H1 (cell line): ENCODE measurements around the gene DISP1. TPM values are rescaled to one million over a fixed set of nuclear protein-coding genes. Genes with fewer than 3 reads are reported as not detected.
A peak's percentile ranks its signal among the peaks of the same experiment; 100 is the strongest.

Experiments
- CTCF ChIA-PET: fragments of 300-600 bp; sonication (Branson Sonifier 250); formaldehyde crosslinking; loops from one replicate; lab custom pipeline; 2021; ENCODE audit not compliant: partially characterized antibody; lab: Charles Lee
- POLR2A ChIA-PET: fragments of 300-600 bp; sonication (Branson Sonifier 250); formaldehyde crosslinking; loops from one replicate; lab custom pipeline; 2021; ENCODE audit warnings: inconsistent platforms; ENCODE audit not compliant: partially characterized antibody; lab: Charles Lee
- DNase-seq, 2 experiments: peaks; one replicate each; pipeline versions ENCODE4 v3.0.0 to v3.0.0-alpha.2; 2010 to 2022; ENCODE audit warnings: low spot score in 2 of 2, low read depth in 1 of 2, mixed read lengths in 1 of 2
- FAIRE-seq: peaks from 2 replicates; lab custom pipeline; 2011; peaks lifted over from hg19 to GRCh38; lab: Jason Lieb, UNC
- H2AFZ ChIP-seq: 2 replicates; pipeline ENCODE4 v1.8.1; 2012; ENCODE audit warnings: low read length, inconsistent platforms
- H2AK5ac ChIP-seq: 2 replicates; pipeline ENCODE4 v1.6.1; 2013; ENCODE audit warnings: low read depth, low read length
- H2BK120ac ChIP-seq: replicated peaks from 2 replicates; pipeline ENCODE3; 2013; ENCODE audit warnings: low read depth, low read length, inconsistent platforms
- H2BK12ac ChIP-seq: 2 replicates; pipeline ENCODE4 v1.6.1; 2013; ENCODE audit warnings: low read depth, low read length
- H2BK15ac ChIP-seq: 2 replicates; pipeline ENCODE4 v1.6.1; 2013; ENCODE audit warnings: low read length
- H2BK20ac ChIP-seq: 2 replicates; pipeline ENCODE4 v1.6.1; 2013; ENCODE audit warnings: low read length
- H2BK5ac ChIP-seq: 2 replicates; pipeline ENCODE4 v1.6.1; 2013; ENCODE audit warnings: low read depth, low read length
- H3K14ac ChIP-seq: 2 replicates; pipeline ENCODE4 v1.6.1; 2013; ENCODE audit warnings: inconsistent platforms; ENCODE audit not compliant: insufficient read length
- H3K18ac ChIP-seq: 2 replicates; pipeline ENCODE4 v1.6.1; 2013; ENCODE audit warnings: low read length; ENCODE audit errors: extremely low read depth
- H3K23ac ChIP-seq: 2 replicates; pipeline ENCODE4 v1.6.1; 2013; ENCODE audit warnings: inconsistent platforms; ENCODE audit not compliant: insufficient read length
- H3K23me2 ChIP-seq: 2 replicates; pipeline ENCODE4 v1.6.1; 2013; ENCODE audit warnings: low read depth, low read length
- H3K27ac ChIP-seq: 2 replicates; pipeline ENCODE4 v1.6.1; 2011; ENCODE audit warnings: low read depth, low read length, inconsistent platforms
- H3K27me3 ChIP-seq, 4 experiments: replicated peaks in 1 of 4; 1 replicate in 1 of 4; 2 replicates in 3 of 4; pipeline versions ENCODE4 v1.6.1 to v1.8.1; 2011 to 2013; ENCODE audit warnings: low read length in 3 of 4, mild to moderate bottlenecking in 3 of 4, inconsistent platforms in 2 of 4, mixed read lengths in 2 of 4, moderate library complexity in 1 of 4; ENCODE audit not compliant: control insufficient read depth in 3 of 4, insufficient read depth in 3 of 4; ENCODE audit errors: extremely low read depth in 1 of 4
- H3K36me3 ChIP-seq, 4 experiments: 2 replicates each; pipeline versions ENCODE4 v1.6.1 to v1.8.1; 2011 to 2013; ENCODE audit warnings: mild to moderate bottlenecking in 4 of 4, low read length in 3 of 4, moderate library complexity in 2 of 4, control low read depth in 1 of 4, inconsistent platforms in 1 of 4; ENCODE audit not compliant: insufficient read depth in 4 of 4, control insufficient read depth in 2 of 4
- H3K4ac ChIP-seq: replicated peaks from 2 replicates; pipeline ENCODE3; 2013; ENCODE audit warnings: low read length, low read depth, mixed read lengths, inconsistent platforms; ENCODE audit not compliant: insufficient read length
- H3K4me1 ChIP-seq, 4 experiments: replicated peaks in 1 of 4; 1 replicate in 1 of 4; 2 replicates in 3 of 4; pipeline versions ENCODE4 v1.6.1 to v1.8.1; 2011 to 2013; ENCODE audit warnings: low read length in 3 of 4, inconsistent platforms in 2 of 4, mixed read lengths in 1 of 4; ENCODE audit not compliant: insufficient read depth in 4 of 4, control insufficient read depth in 3 of 4
- H3K4me2 ChIP-seq, 2 experiments: 2 replicates each; pipeline versions ENCODE4 v1.6.1 to v1.8.1; 2011 to 2013; ENCODE audit warnings: low read depth in 2 of 2, low read length in 2 of 2, control low read depth in 1 of 2, inconsistent platforms in 1 of 2, mild to moderate bottlenecking in 1 of 2; ENCODE audit not compliant: insufficient read depth in 1 of 2
- H3K4me3 ChIP-seq, 4 experiments: fragments of 200-600, 300-600 bp in 1 of 4; sonication (generic), shearing (Covaris generic), sonication (Bioruptor Twin) in 1 of 4; 2 replicates each; pipeline versions ENCODE4 v1.5.1 to v1.8.1; 2011 to 2016; ENCODE audit warnings: low read length in 4 of 4, low read depth in 3 of 4, control low read depth in 2 of 4, inconsistent platforms in 2 of 4, mild to moderate bottlenecking in 2 of 4, mixed read lengths in 1 of 4, moderate library complexity in 1 of 4; ENCODE audit not compliant: insufficient read depth in 2 of 4; ENCODE audit errors: extremely low read depth in 1 of 4
- H3K56ac ChIP-seq: replicated peaks from 2 replicates; pipeline ENCODE3; 2013; ENCODE audit warnings: low read depth, mild to moderate bottlenecking, mixed read lengths, low read length, inconsistent platforms; ENCODE audit not compliant: insufficient read length
- H3K79me1 ChIP-seq: 2 replicates; pipeline ENCODE4 v1.6.1; 2013; ENCODE audit warnings: low read depth, low read length, control low read depth
- H3K79me2 ChIP-seq, 2 experiments: 2 replicates each; pipeline versions ENCODE4 v1.6.1 to v1.8.1; 2012 to 2013; ENCODE audit warnings: low read length in 2 of 2, mild to moderate bottlenecking in 2 of 2, inconsistent platforms in 1 of 2; ENCODE audit not compliant: insufficient read depth in 2 of 2, control insufficient read depth in 1 of 2
- H3K9ac ChIP-seq, 4 experiments: replicated peaks in 1 of 4; 1 replicate in 1 of 4; 2 replicates in 3 of 4; pipeline versions ENCODE4 v1.6.1 to v1.8.1; 2011 to 2013; ENCODE audit warnings: low read depth in 3 of 4, low read length in 3 of 4, control low read depth in 2 of 4, mild to moderate bottlenecking in 2 of 4, moderate library complexity in 2 of 4, inconsistent platforms in 1 of 4; ENCODE audit errors: extremely low read depth in 1 of 4
- H3K9me3 ChIP-seq, 2 experiments: 2 replicates each; pipeline versions ENCODE4 v1.6.1 to v1.8.1; 2012 to 2013; ENCODE audit warnings: mild to moderate bottlenecking in 2 of 2, moderate library complexity in 2 of 2, control low read depth in 1 of 2, inconsistent platforms in 1 of 2, low read depth in 1 of 2, low read length in 1 of 2, mixed read lengths in 1 of 2; ENCODE audit not compliant: insufficient read depth in 2 of 2
- H4K20me1 ChIP-seq, 2 experiments: replicated peaks in 1 of 2; 2 replicates each; pipeline versions ENCODE3 to v1.8.1; 2011 to 2013; ENCODE audit warnings: inconsistent platforms in 2 of 2, low read length in 2 of 2, mild to moderate bottlenecking in 1 of 2; ENCODE audit not compliant: insufficient read depth in 2 of 2, control insufficient read depth in 1 of 2
- H4K5ac ChIP-seq: 2 replicates; pipeline ENCODE4 v1.6.1; 2013; ENCODE audit warnings: low read length, low read depth, mixed read lengths, inconsistent platforms; ENCODE audit not compliant: insufficient read length
- H4K8ac ChIP-seq: 2 replicates; pipeline ENCODE4 v1.8.0; 2013; ENCODE audit warnings: mild to moderate bottlenecking, moderate library complexity, low read length, inconsistent platforms; ENCODE audit not compliant: insufficient read depth; ENCODE audit errors: extremely low read depth
- H4K91ac ChIP-seq: replicated peaks from 2 replicates; pipeline ENCODE3; 2013; ENCODE audit warnings: low read length, mixed read lengths, inconsistent platforms; ENCODE audit not compliant: insufficient read length
- ATF3 ChIP-seq: IDR thresholded peaks from 2 replicates; pipeline ENCODE4 v1.6.1; 2011; ENCODE audit warnings: low read depth, mild to moderate bottlenecking, low read length; ENCODE audit not compliant: insufficient read depth
- BRCA1 ChIP-seq: IDR thresholded peaks from 2 replicates; pipeline ENCODE4 v1.6.1; 2012; ENCODE audit warnings: low read depth, low read length, improper control_type of control experiment
- EGR1 ChIP-seq: IDR thresholded peaks from 2 replicates; pipeline ENCODE4 v1.6.1; 2011; ENCODE audit warnings: low read depth, low read length, borderline replicate concordance
- EZH2 ChIP-seq: fragments of 200-600 bp; sonication (generic); IDR thresholded peaks from 2 replicates; pipeline ENCODE4 v1.7.1; 2012; ENCODE audit warnings: low read depth, mild to moderate bottlenecking, moderate library complexity, low read length, inconsistent platforms; ENCODE audit not compliant: severe bottlenecking
- NANOG ChIP-seq: IDR thresholded peaks from 2 replicates; pipeline ENCODE4 v1.6.1; 2011; ENCODE audit warnings: low read length, low read depth, mild to moderate bottlenecking, inconsistent platforms; ENCODE audit not compliant: insufficient read depth, poor library complexity, severe bottlenecking
- RBBP5 ChIP-seq: IDR thresholded peaks from 2 replicates; pipeline ENCODE4 v1.7.1; 2012; ENCODE audit warnings: low read depth, mild to moderate bottlenecking, inconsistent platforms, low read length, moderate library complexity, borderline replicate concordance
- SP2 ChIP-seq: IDR thresholded peaks from 2 replicates; pipeline ENCODE4 v1.6.1; 2012; ENCODE audit warnings: mild to moderate bottlenecking, low read length, inconsistent platforms
- TCF12 ChIP-seq: IDR thresholded peaks from 2 replicates; pipeline ENCODE4 v1.6.1; 2011; ENCODE audit warnings: low read depth, mild to moderate bottlenecking, low read length
- WGBS, 2 experiments: shearing (Covaris generic) in 1 of 2; methylation state at CpG; one replicate each; pipeline versions ENCODE4 v1.1.6 to v1.1.7; 2013 to 2015; ENCODE audit warnings: low lambda C conversion rate in 2 of 2, mixed read lengths in 2 of 2, inconsistent platforms in 1 of 2, low coverage in 1 of 2, missing lambda C conversion rate in 1 of 2; ENCODE audit not compliant: insufficient replicate concordance in 2 of 2, insufficient coverage in 1 of 2, insufficient read length in 1 of 2; ENCODE audit errors: extremely low coverage in 1 of 2, missing lambda C conversion rate in 1 of 2; 5-methylcytosine and 5-hydroxymethylcytosine counted together
- polyA plus RNA-seq, 7 experiments: library from polyadenylated mRNA; depleted of rRNA in 3 of 7; stranded (reverse) in 5 of 7; unstranded in 2 of 7; fragments of >200 nt in 5 of 7; fragments of 200-250 nt in 2 of 7; gene quantifications; 1 replicate in 5 of 7; 2 replicates in 1 of 7; 4 replicates in 1 of 7; pipeline versions ENCODE4 v1.2.1 to v1.2.3, GENCODE V29; 2011 to 2013; ENCODE audit warnings: missing spikeins in 2 of 7, mixed read lengths in 2 of 7
- total RNA-seq: library from RNA; stranded (reverse); fragmentation: NEBNext Ultra II Directional; extraction: Animal tissue kit (Norgen Biotek cat#: 25700); gene quantifications from 2 replicates; pipeline ENCODE4 v1.2.1, GENCODE V29; 2021
- TF ChIP-seq, protein P1 (sequence below): IDR thresholded peaks from 2 replicates; pipeline ENCODE4 v1.6.1; 2012; ENCODE audit warnings: inconsistent platforms

Gene DISP1
- total and polyA plus RNA-seq, 2 of the 8 experiments (the other 6 are each of a cell fraction or from before 2014, with no cell fraction given): 4.1 to 6.1 TPM

GRCh38 chr1:222777977-222778376 is 36.9 kb upstream of the DISP1 start:
- no peak for DNase-seq
- Histone ChIP-seq H2BK12ac (no peak overlapping the region), H2BK5ac (no peak overlapping the region), H3K27me3 (no peaks in the 10 kb centered on the region), H4K20me1 (no peaks in the 10 kb centered on the region), H3K14ac (no peak overlapping the region), H3K23ac (no peak overlapping the region), H2BK15ac (no peak overlapping the region), H3K4me1 (no peaks in the 10 kb centered on the region), H4K5ac (no peak overlapping the region), H3K9ac (peak overlapping the region in 1 of 4 experiments; percentile 34; a peak in 1 of 7 replicates), H3K4me3 (no peak overlapping the region), H2AFZ (no peak overlapping the region), H3K23me2 (no peaks in the 10 kb centered on the region), H2AK5ac (no peak overlapping the region), H2BK120ac (no peak overlapping the region), H3K9me3 (no peaks in the 10 kb centered on the region), H3K4ac (no peak overlapping the region), H4K8ac (no peak overlapping the region), H3K79me1 (no peaks in the 10 kb centered on the region), H3K36me3 (no peaks in the 10 kb centered on the region), H3K18ac (no peak overlapping the region), H3K79me2 (no peaks in the 10 kb centered on the region), H3K27ac (no peak overlapping the region), H3K4me2 (no peak overlapping the region), H3K56ac (no peak overlapping the region), H4K91ac (no peak overlapping the region), H2BK20ac (no peak overlapping the region)
- ChIA-PET POLR2A (no interaction called here), CTCF (no interaction called here)
- 89% methylated on average over 2 of the region's 2 CpGs; no CpG with 5 or more reads in 1 of the 2 experiments for WGBS, 2 experiments
- no peak for FAIRE-seq
- TF ChIP-seq ATF3 (no peak), BRCA1 (no peak), NANOG (no peak), EGR1 (no peak), TCF12 (no peak), SP2 (no peak), EZH2 (no peak), RBBP5 (no peak)
- TF ChIP-seq, protein P1, sequence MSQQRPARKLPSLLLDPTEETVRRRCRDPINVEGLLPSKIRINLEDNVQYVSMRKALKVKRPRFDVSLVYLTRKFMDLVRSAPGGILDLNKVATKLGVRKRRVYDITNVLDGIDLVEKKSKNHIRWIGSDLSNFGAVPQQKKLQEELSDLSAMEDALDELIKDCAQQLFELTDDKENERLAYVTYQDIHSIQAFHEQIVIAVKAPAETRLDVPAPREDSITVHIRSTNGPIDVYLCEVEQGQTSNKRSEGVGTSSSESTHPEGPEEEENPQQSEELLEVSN: no peak
